OCI-LY7 (cell line): Measurements from ENCODE around the gene BPTF.
"Not testable (repeated sequence)": the region's sequence is repeated elsewhere in the genome, so short reads cannot be mapped to it uniquely, and the experiment has no call there.

Experiments
- CTCF ChIP-seq: fragments of 200-600 bp; sonication (generic); conservative IDR thresholded peaks from 2 replicates; pipeline ENCODE4 v1.5.1; 2014; ENCODE audit warnings: mild to moderate bottlenecking, antibody characterized with exemption, low read length, moderate library complexity, mixed read lengths
- EZH2phosphoT487 ChIP-seq: fragments of 200-600 bp; sonication (generic); IDR thresholded peaks from 2 replicates; pipeline ENCODE4 v1.6.1; 2018; ENCODE audit warnings: low read depth, borderline replicate concordance, mild to moderate bottlenecking, mixed run types, antibody characterized with exemption, low read length, moderate library complexity, mixed read lengths

DNA sequence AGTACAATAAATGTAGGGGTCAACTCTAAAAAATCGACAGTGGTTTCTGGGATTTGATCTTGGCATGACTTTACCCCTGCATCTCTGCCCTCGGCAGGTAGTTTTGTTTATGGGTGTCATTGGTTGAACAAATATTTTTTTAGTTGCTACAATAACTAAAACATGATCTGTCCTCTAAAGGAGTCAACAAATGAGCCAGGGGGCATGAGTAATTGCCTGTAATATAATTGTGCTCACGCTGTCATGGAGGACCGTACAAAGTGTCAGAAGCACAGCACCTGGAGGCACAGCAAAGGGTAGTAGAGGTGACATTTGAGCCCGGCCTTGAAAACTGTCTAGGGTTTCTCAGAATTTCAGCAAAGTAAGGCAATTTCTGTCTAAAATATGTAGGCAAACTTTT lies 22.9 kb downstream of the BPTF start:
- not testable (repeated sequence) for TF ChIP-seq CTCF, EZH2phosphoT487
